Measurements from ENCODE around the gene SURF1. TPM values are rescaled to one million over a fixed set of nuclear protein-coding genes. Genes with fewer than 3 reads are reported as not detected.
A peak's percentile ranks its signal among the peaks of the same experiment; 100 is the strongest.

SURF1 gene
- 100 to 1,000 TPM in 1 of 6 donors, 10 to 100 TPM in 5; 77.6 to 142 (median 94.1) TPM for polyA plus RNA-seq (ENCODE audit: low read depth in 6 of 6)

- Mint-ChIP-seq H3K4me1 (peaks cover 23 to 48% (median 30%) of the 10 kb centered on the region in 3 donors), H3K4me3 (peak within 1 kb of the TSS; percentile 82 to 95 (median 88)), H3K36me3 (peaks cover 3 to 12% of the 10 kb centered on the region in 2 donors), H3K9me3 (no peaks in the 10 kb centered on the region), H3K27ac (peak within 1 kb of the TSS in 5 of 6 donors; percentile 87 to 95 (median 88)), H3K27me3 (no peaks in the 10 kb centered on the region)
- DNase-seq (peak; percentile 86), ATAC-seq (ENCODE audit: low read depth in 2 of 2) (peak; percentile 93 to 95)
Observed at GRCh38 chr9:133356391-133357091, at the start of gene SURF1, which contains the start of gene SURF2. Gene SURF1 (minus strand): TSS chr9:133356487. CDS start chr9:133356453, 34 bp downstream. Gene SURF2 (plus strand): TSS chr9:133356550. CDS start chr9:133356593, 43 bp downstream.

- no peaks in the 10 kb centered on the region for H3K27me3 Mint-ChIP-seq
- no peaks in the 10 kb centered on the region for H3K9me3 Mint-ChIP-seq
- ATAC-seq (ENCODE audit: low read depth in 2 of 2) (no peak), DNase-seq (no peak)
- H3K27ac Mint-ChIP-seq, result peak overlapping the region in 1 of 6 donors; percentile 28
- H3K36me3 Mint-ChIP-seq, result peaks cover 5 to 17% of the 10 kb centered on the region in 2 donors
- H3K4me1 Mint-ChIP-seq, result peaks cover 12 to 18% (median 13%) of the 10 kb centered on the region in 3 donors
- peak overlapping the region in 1 of 8 donors; percentile 29 for H3K4me3 Mint-ChIP-seq
Observed at GRCh38 chr9:133405508-133406438, 49.5 kb upstream of the SURF1 start.

DNA sequence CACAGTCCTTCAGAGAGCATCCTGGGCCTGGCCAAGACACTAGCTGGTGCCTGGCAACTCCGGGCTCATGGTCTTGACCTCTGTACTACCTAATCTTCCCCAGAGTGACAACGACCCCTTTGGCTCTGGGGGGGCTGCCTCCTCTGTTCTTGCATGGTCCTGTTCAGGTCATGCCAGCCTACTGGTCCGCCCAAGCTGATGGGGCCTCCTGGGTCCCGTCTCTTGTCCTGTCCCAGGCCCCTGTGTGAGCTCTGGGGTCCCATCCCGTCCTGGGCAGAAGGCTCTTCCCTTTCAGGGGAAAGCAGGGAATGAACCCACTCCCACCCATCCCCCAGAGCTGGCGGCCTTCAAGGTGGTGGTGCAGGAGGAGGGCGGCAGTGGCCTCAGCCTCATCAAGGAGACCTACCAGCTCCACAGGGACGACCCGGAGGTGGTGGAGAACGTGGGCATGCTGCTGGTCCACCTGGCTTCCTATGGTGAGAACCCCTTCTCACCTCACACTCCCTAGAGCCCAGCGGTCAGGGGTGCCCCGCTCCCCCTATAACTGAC is 48.2 kb upstream of the SURF1 start:
- peak overlapping the region in 1 of 8 donors; percentile 68 for H3K4me3 Mint-ChIP-seq

DNA sequence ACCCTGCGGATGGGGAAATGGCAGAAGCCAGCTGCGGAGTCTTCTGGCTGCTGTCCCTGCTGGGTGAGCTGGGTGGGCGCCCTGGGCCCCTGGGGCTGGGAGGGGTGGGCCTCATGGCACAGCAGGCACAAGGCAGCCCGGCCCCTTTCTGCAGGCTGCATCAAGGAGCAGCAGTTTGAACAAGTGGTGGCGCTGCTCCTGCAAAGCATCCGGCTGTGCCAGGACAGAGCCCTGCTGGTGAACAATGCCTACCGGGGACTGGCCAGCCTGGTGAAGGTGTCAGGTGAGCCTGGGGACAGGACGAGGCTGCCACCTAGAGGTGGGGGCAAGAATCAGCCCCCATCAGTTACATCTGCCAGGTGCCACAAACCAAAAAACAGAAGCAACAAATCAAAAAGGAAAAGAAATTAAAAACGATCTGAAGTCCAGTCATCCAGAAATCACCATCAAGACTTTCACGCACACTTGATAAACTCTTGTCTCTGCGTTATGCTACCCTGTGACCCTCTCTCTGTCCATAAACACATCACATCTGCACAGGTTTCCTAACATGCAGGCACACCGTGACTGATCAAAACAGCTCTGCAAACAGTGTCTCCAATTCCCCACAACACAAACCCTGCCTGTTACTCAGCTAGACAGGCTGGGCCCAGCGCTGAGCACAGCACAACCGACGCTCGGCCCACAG is 47.6 kb upstream of the SURF1 start:
- Mint-ChIP-seq H3K36me3 (peaks cover 5 to 7% of the 10 kb centered on the region in 2 donors), H3K4me1 (peaks cover 12 to 18% (median 13%) of the 10 kb centered on the region in 3 donors), H3K27me3 (no peaks in the 10 kb centered on the region), H3K4me3 (peak overlapping the region in 1 of 8 donors; percentile 68), H3K27ac (peak overlapping the region in 1 of 6 donors; percentile 81), H3K9me3 (no peaks in the 10 kb centered on the region)
- DNase-seq, result peak; percentile 24
- peak; percentile 45 to 53 for ATAC-seq (ENCODE audit: low read depth in 2 of 2)

More for the DNA sequence above, 48.2 kb upstream of the SURF1 start:
- Mint-ChIP-seq H3K27ac (peak overlapping the region in 1 of 6 donors; percentile 81), H3K27me3 (no peaks in the 10 kb centered on the region), H3K36me3 (peaks cover 5 to 7% of the 10 kb centered on the region in 2 donors), H3K4me1 (peaks cover 12 to 18% (median 13%) of the 10 kb centered on the region in 3 donors), H3K9me3 (no peaks in the 10 kb centered on the region)
- DNase-seq (no peak), ATAC-seq (ENCODE audit: low read depth in 2 of 2) (no peak)

DNA sequence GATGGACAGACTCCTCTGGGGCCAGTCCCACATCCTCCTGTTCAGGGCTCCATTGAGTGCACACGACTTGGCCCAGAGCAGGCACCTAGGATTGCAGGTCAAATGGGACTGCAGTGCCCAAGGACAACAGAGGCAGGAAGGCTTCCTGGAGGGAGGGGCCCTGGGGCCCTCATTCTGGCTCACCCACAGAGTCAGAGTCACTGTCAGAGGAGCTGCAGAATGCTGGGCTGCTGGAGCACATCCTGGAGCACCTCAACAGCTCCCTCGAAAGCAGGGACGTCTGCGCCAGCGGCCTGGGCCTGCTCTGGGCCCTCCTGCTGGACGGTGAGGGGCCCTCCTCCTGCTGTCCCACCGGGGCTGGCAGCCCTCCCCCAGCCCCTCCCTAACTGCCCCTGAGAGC is 46.4 kb upstream of the SURF1 start:
- Mint-ChIP-seq H3K27me3 (no peaks in the 10 kb centered on the region), H3K4me1 (peaks cover 11 to 18% (median 13%) of the 10 kb centered on the region in 3 donors), H3K36me3 (peaks cover 5 to 7% of the 10 kb centered on the region in 2 donors), H3K27ac (no peak overlapping the region), H3K9me3 (no peaks in the 10 kb centered on the region), H3K4me3 (no peak overlapping the region)
- ATAC-seq (ENCODE audit: low read depth in 2 of 2), result no peak
- no peak for DNase-seq

GRCh38 chr9:133401588-133401987 is 45.3 kb upstream of the SURF1 start:
- Mint-ChIP-seq H3K27ac (no peak overlapping the region), H3K9me3 (no peaks in the 10 kb centered on the region), H3K36me3 (peaks cover 0 to 5% of the 10 kb centered on the region in 2 donors), H3K4me3 (no peak overlapping the region), H3K4me1 (peaks cover 5 to 13% (median 8%) of the 10 kb centered on the region in 3 donors), H3K27me3 (no peaks in the 10 kb centered on the region)
- no peak for ATAC-seq (ENCODE audit: low read depth in 2 of 2)
- DNase-seq, result no peak

DNA sequence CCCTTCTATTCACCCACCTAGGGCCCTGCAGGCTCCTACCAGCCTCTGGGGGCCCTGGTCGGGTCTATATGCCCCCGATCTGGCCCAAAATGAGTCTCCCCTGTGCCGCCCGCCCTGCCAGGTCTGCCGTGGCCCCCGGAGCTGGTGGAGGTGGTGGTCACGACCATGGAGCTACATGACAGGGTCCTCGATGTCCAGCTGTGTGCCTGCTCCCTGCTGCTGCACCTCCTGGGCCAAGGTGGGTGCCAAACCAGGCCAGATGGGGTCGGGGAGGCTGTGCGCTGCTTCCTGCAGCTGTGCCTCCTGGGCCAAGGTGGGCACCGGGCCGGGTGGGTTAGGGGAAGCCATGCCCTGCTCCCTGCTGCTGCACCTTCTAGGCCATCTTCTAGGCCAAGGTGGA is 44.0 kb upstream of the SURF1 start:
- Mint-ChIP-seq H3K27ac (no peak overlapping the region), H3K4me3 (no peak overlapping the region), H3K4me1 (peaks cover 5 to 8% (median 5%) of the 10 kb centered on the region in 3 donors), H3K27me3 (peaks cover 0 to 4% (median 0%) of the 10 kb centered on the region in 3 donors), H3K36me3 (peaks cover 0 to 2% of the 10 kb centered on the region in 2 donors), H3K9me3 (peaks cover 0 to 2% (median 0%) of the 10 kb centered on the region in 7 donors)
- ATAC-seq (ENCODE audit: low read depth in 2 of 2) (no peak), DNase-seq (no peak)

DNA sequence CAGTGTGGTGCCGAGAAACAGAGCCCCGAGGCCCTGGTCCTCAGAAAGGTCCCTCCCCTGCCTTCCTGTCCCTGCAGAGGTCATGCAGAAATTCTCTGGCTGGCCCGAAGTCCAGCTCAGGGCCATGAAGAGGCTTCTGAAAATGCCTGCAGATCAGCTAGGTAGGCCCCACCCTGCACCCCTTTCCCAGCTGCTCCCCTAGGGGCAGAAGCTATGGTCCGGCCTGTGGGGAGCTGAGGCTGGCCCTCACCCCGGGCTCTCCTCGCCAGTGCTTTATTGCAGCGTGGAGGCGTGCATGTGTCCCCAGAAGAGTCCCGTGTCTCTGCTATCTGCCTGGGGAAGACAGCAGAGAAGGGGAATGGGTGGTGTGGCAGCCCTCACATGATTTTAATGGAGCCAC is 41.6 kb upstream of the SURF1 start:
- Mint-ChIP-seq H3K4me3 (no peak overlapping the region), H3K4me1 (no peaks in the 10 kb centered on the region), H3K27ac (no peak overlapping the region), H3K27me3 (peaks cover 0 to 16% (median 8%) of the 10 kb centered on the region in 3 donors), H3K36me3 (no peaks in the 10 kb centered on the region), H3K9me3 (peaks cover 0 to 2% (median 0%) of the 10 kb centered on the region in 7 donors)
- DNase-seq (no peak), ATAC-seq (ENCODE audit: low read depth in 2 of 2) (no peak)

GRCh38 chr9:133397370-133397769 is 41.1 kb upstream of the SURF1 start:
- ATAC-seq (ENCODE audit: low read depth in 2 of 2), result no peak
- Mint-ChIP-seq H3K36me3 (no peaks in the 10 kb centered on the region), H3K4me1 (no peaks in the 10 kb centered on the region), H3K4me3 (peak overlapping the region in 1 of 8 donors; percentile 72), H3K27ac (no peak overlapping the region), H3K27me3 (peaks cover 0 to 16% (median 8%) of the 10 kb centered on the region in 3 donors), H3K9me3 (peaks cover 0 to 2% (median 0%) of the 10 kb centered on the region in 7 donors)
- no peak for DNase-seq

DNA sequence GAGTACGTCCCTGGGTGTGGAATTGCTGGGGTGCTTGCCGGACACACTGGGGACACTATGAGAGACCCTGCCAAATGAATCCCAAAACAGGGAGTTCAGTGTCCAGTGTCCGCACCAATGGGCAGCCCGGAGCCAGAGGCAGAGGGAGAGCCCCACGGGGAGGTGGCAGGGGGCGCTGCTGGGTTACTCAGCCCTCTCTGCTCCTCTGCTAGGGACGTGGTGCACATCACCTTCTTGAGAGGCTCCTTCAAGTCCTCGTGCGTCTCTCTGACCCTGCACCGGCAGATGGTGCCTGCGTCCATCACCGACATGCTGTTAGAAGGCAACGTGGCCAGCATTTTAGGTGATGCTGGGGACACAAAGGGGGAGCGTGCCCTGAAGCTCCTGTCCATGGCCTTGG is 40.7 kb upstream of the SURF1 start:
- Mint-ChIP-seq H3K27ac (peak overlapping the region in 1 of 6 donors; percentile 62), H3K4me3 (peak overlapping the region in 1 of 8 donors; percentile 72), H3K27me3 (peaks cover 0 to 16% (median 8%) of the 10 kb centered on the region in 3 donors), H3K9me3 (peaks cover 0 to 2% (median 0%) of the 10 kb centered on the region in 7 donors), H3K4me1 (no peaks in the 10 kb centered on the region), H3K36me3 (no peaks in the 10 kb centered on the region)
- no peak for ATAC-seq (ENCODE audit: low read depth in 2 of 2)
- DNase-seq, result no peak

- DNase-seq (no peak), ATAC-seq (ENCODE audit: low read depth in 2 of 2) (no peak)
- H3K36me3 Mint-ChIP-seq, result no peaks in the 10 kb centered on the region
- peaks cover 0 to 29% (median 19%) of the 10 kb centered on the region in 3 donors for H3K27me3 Mint-ChIP-seq
- no peak overlapping the region for H3K27ac Mint-ChIP-seq
- H3K4me3 Mint-ChIP-seq, result no peak overlapping the region
- peaks cover 0 to 3% (median 0%) of the 10 kb centered on the region in 7 donors for H3K9me3 Mint-ChIP-seq
- H3K4me1 Mint-ChIP-seq, result no peaks in the 10 kb centered on the region
Observed at GRCh38 chr9:133394687-133395271, 38.5 kb upstream of the SURF1 start.

DNA sequence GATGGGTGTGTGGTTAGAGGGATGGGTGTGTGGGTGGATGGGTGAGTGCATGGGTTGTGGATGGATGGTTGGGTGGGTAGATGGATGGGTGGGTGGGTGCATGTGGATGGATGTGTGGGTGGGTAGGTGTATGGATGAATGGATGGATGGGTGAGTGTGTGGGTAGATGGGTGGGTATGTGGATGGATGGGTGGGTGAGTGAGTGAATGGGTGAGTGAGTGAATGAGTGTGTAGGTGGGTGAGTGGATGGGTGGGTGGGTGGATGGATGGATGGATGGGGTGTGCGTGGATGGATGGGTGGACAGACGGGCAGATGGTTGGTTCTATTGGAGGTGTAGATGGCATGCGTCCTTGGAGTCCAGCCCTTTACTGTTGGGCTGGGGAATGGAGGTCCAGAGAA is 37.1 kb upstream of the SURF1 start:
- no peaks in the 10 kb centered on the region for H3K36me3 Mint-ChIP-seq
- no peak for ATAC-seq (ENCODE audit: low read depth in 2 of 2)
- peaks cover 0 to 33% (median 23%) of the 10 kb centered on the region in 3 donors for H3K27me3 Mint-ChIP-seq
- no peaks in the 10 kb centered on the region for H3K4me1 Mint-ChIP-seq
- H3K27ac Mint-ChIP-seq, result no peak overlapping the region
- DNase-seq, result no peak
- peaks cover 0 to 3% (median 0%) of the 10 kb centered on the region in 7 donors for H3K9me3 Mint-ChIP-seq
- no peak overlapping the region for H3K4me3 Mint-ChIP-seq
